Measurements from ENCODE around the gene LRP5.

The LRP5 gene

GRCh38 chr11:68309621-68310185 lies 2.7 kb upstream of the LRP5 start:
- DNase-seq: no peak

GRCh38 chr11:68311160-68312116 lies 953 bp upstream of the LRP5 start:
- no peak for DNase-seq

- no peak for DNase-seq
These were observed 586 bp downstream of the LRP5 start for GRCh38 chr11:68312780-68313573.

GRCh38 chr11:68313574-68314202 lies 1.3 kb downstream of the LRP5 start:
- DNase-seq: peak; percentile 40

- DNase-seq: peak; percentile 48
These were observed 2.1 kb downstream of the LRP5 start for GRCh38 chr11:68314203-68315170.

- no peak for DNase-seq
These were observed 3.0 kb downstream of the LRP5 start for GRCh38 chr11:68315171-68315920.

GRCh38 chr11:68317147-68317785 lies 4.9 kb downstream of the LRP5 start:
- DNase-seq: no peak

- no peak for DNase-seq
These were observed 9.1 kb downstream of the LRP5 start for GRCh38 chr11:68321293-68322051.

GRCh38 chr11:68322052-68322430 lies 9.7 kb downstream of the LRP5 start:
- no peak for DNase-seq

GRCh38 chr11:68324241-68324640 lies 11.8 kb downstream of the LRP5 start:
- DNase-seq: no peak

- DNase-seq: no peak
These were observed 12.3 kb downstream of the LRP5 start for GRCh38 chr11:68324695-68325094.

GRCh38 chr11:68325183-68325906 lies 13.0 kb downstream of the LRP5 start:
- DNase-seq: no peak

- no peak for DNase-seq
These were observed 13.5 kb downstream of the LRP5 start for GRCh38 chr11:68325907-68326220.

- no peak for DNase-seq
These were observed 14.2 kb downstream of the LRP5 start for GRCh38 chr11:68326334-68327215.

- no peak for DNase-seq
These were observed 15.4 kb downstream of the LRP5 start for GRCh38 chr11:68327586-68328370.

GRCh38 chr11:68328374-68329091 lies 16.1 kb downstream of the LRP5 start:
- no peak for DNase-seq

GRCh38 chr11:68329536-68329935 lies 17.1 kb downstream of the LRP5 start:
- no peak for DNase-seq

All from fibroblast of upper back skin (primary cell).